Nephron (organoid): ENCODE data around the gene VLDLR.

Experiments
- H3K27ac Mint-ChIP-seq, 3 experiments: 2 replicates each; pipeline ENCODE4 v1.8.0; 2020; ENCODE audit warnings: mixed read lengths in 3 of 3, mild to moderate bottlenecking in 2 of 3, moderate library complexity in 1 of 3
- H3K27me3 Mint-ChIP-seq: 2 replicates; pipeline ENCODE4 v1.8.0; 2021; ENCODE audit warnings: low read depth, mild to moderate bottlenecking, moderate library complexity, mixed read lengths
- H3K36me3 Mint-ChIP-seq: 2 replicates; pipeline ENCODE4 v1.8.0; 2020; ENCODE audit warnings: low read depth, mixed read lengths
- H3K4me1 Mint-ChIP-seq: 2 replicates; pipeline ENCODE4 v1.8.0; 2020; ENCODE audit warnings: mixed read lengths
- H3K4me3 Mint-ChIP-seq, 3 experiments: 2 replicates each; pipeline ENCODE4 v1.8.0; 2020; ENCODE audit warnings: mild to moderate bottlenecking in 3 of 3, mixed read lengths in 3 of 3, moderate library complexity in 2 of 3
- H3K9me3 Mint-ChIP-seq: 2 replicates; pipeline ENCODE4 v1.8.0; 2020; ENCODE audit warnings: mixed read lengths
- CTCF ChIP-seq, 3 experiments: fragments of 200-600 bp; sonication (generic); IDR thresholded peaks; one replicate each; pipeline ENCODE4 v1.5.0; 2021; ENCODE audit warnings: antibody characterized with exemption in 3 of 3; ENCODE audit not compliant: unreplicated experiment in 3 of 3

The VLDLR gene

GRCh38 chr9:2691212-2691611, 69.6 kb downstream of the VLDLR start:
- H3K4me3 Mint-ChIP-seq, result no peak overlapping the region
- peak overlapping the region in 2 of 3 experiments; percentile 39 to 65 for H3K27ac Mint-ChIP-seq

GRCh38 chr9:2691626-2692025, 70.0 kb downstream of the VLDLR start:
- Mint-ChIP-seq H3K4me3 (no peak overlapping the region), H3K36me3 (peaks cover 3% of the 10 kb centered on the region), H3K9me3 (no peaks in the 10 kb centered on the region), H3K27me3 (no peaks in the 10 kb centered on the region), H3K27ac (peak overlapping the region in 2 of 3 experiments; percentile 39 to 65), H3K4me1 (peaks cover 18% of the 10 kb centered on the region)
- TF ChIP-seq CTCF (IDR thresholded peaks at IDR 0.05; ENCODE audit: unreplicated experiment in 3 of 3), result no peak

More at GRCh38 chr9:2691212-2691611, 69.6 kb downstream of the VLDLR start:
- Mint-ChIP-seq H3K27me3 (no peaks in the 10 kb centered on the region), H3K4me1 (peaks cover 18% of the 10 kb centered on the region), H3K9me3 (no peaks in the 10 kb centered on the region), H3K36me3 (peaks cover 3% of the 10 kb centered on the region)
- no peak for TF ChIP-seq CTCF (IDR thresholded peaks at IDR 0.05; ENCODE audit: unreplicated experiment in 3 of 3)

- no peaks in the 10 kb centered on the region for H3K9me3 Mint-ChIP-seq
- no peak overlapping the region for H3K4me3 Mint-ChIP-seq
- no peaks in the 10 kb centered on the region for H3K27me3 Mint-ChIP-seq
- no peak overlapping the region for H3K27ac Mint-ChIP-seq
- TF ChIP-seq CTCF (IDR thresholded peaks at IDR 0.05; ENCODE audit: unreplicated experiment in 3 of 3), result no peak
- H3K36me3 Mint-ChIP-seq, result peaks cover 3% of the 10 kb centered on the region
- H3K4me1 Mint-ChIP-seq, result peaks cover 18% of the 10 kb centered on the region
Observed at GRCh38 chr9:2693056-2693455, 71.5 kb downstream of the VLDLR start.

GRCh38 chr9:2697492-2697891, 75.9 kb downstream of the VLDLR start:
- peaks cover 3% of the 10 kb centered on the region for H3K36me3 Mint-ChIP-seq
- peaks cover 7% of the 10 kb centered on the region for H3K4me1 Mint-ChIP-seq
- no peak overlapping the region for H3K27ac Mint-ChIP-seq
- no peaks in the 10 kb centered on the region for H3K9me3 Mint-ChIP-seq
- H3K4me3 Mint-ChIP-seq, result no peak overlapping the region
- H3K27me3 Mint-ChIP-seq, result peaks cover 4% of the 10 kb centered on the region
- TF ChIP-seq CTCF (IDR thresholded peaks at IDR 0.05; ENCODE audit: unreplicated experiment in 3 of 3), result no peak

GRCh38 chr9:2700398-2700797, 78.8 kb downstream of the VLDLR start:
- Mint-ChIP-seq H3K27me3 (peaks cover 4% of the 10 kb centered on the region), H3K36me3 (no peaks in the 10 kb centered on the region), H3K9me3 (no peaks in the 10 kb centered on the region), H3K4me3 (no peak overlapping the region), H3K4me1 (no peaks in the 10 kb centered on the region), H3K27ac (no peak overlapping the region)
- TF ChIP-seq CTCF (IDR thresholded peaks at IDR 0.05; ENCODE audit: unreplicated experiment in 3 of 3), result no peak

GRCh38 chr9:2700909-2701550, 79.4 kb downstream of the VLDLR start:
- no peaks in the 10 kb centered on the region for H3K9me3 Mint-ChIP-seq

More at GRCh38 chr9:2700909-2701550, 79.4 kb downstream of the VLDLR start:
- H3K4me3 Mint-ChIP-seq, result no peak overlapping the region
- peaks cover 4% of the 10 kb centered on the region for H3K27me3 Mint-ChIP-seq
- H3K4me1 Mint-ChIP-seq, result no peaks in the 10 kb centered on the region
- H3K27ac Mint-ChIP-seq, result peak overlapping the region in 1 of 3 experiments; percentile 27
- no peak for TF ChIP-seq CTCF (IDR thresholded peaks at IDR 0.05; ENCODE audit: unreplicated experiment in 3 of 3)
- no peaks in the 10 kb centered on the region for H3K36me3 Mint-ChIP-seq
